ENCODE data around the gene ADAMTS17.
"Not testable (repeated sequence)": the region's sequence is repeated elsewhere in the genome, so short reads cannot be mapped to it uniquely, and the experiment has no call there.

The ADAMTS17 gene

GRCh38 chr15:99983171-99983885, 358.4 kb downstream of the ADAMTS17 start:
- no peak for DNase-seq

GRCh38 chr15:99982662-99983061, 359.1 kb downstream of the ADAMTS17 start:
- no peak for DNase-seq

- DNase-seq = no peak
These were observed 359.7 kb downstream of the ADAMTS17 start for GRCh38 chr15:99981839-99982658.

GRCh38 chr15:99981191-99981647, 360.6 kb downstream of the ADAMTS17 start:
- DNase-seq = no peak

- no peak for DNase-seq
These were observed 361.0 kb downstream of the ADAMTS17 start for GRCh38 chr15:99980752-99981151.

GRCh38 chr15:99979886-99980285, 361.9 kb downstream of the ADAMTS17 start:
- not testable (repeated sequence) for DNase-seq

GRCh38 chr15:99979371-99979770, 362.4 kb downstream of the ADAMTS17 start:
- DNase-seq = no peak

GRCh38 chr15:99978426-99978825, 363.3 kb downstream of the ADAMTS17 start:
- DNase-seq = no peak

- DNase-seq = no peak
These were observed 363.8 kb downstream of the ADAMTS17 start for GRCh38 chr15:99977929-99978328.

- DNase-seq = no peak
These were observed 364.9 kb downstream of the ADAMTS17 start for GRCh38 chr15:99976811-99977271.

- no peak for DNase-seq
These were observed 365.8 kb downstream of the ADAMTS17 start for GRCh38 chr15:99976000-99976399.

- no peak for DNase-seq
These were observed 367.5 kb downstream of the ADAMTS17 start for GRCh38 chr15:99974246-99974645.

GRCh38 chr15:99973351-99973750, 368.4 kb downstream of the ADAMTS17 start:
- no peak for DNase-seq

- no peak for DNase-seq
These were observed 370.8 kb downstream of the ADAMTS17 start for GRCh38 chr15:99970891-99971430.

GRCh38 chr15:99969261-99969920, 372.4 kb downstream of the ADAMTS17 start:
- no peak for DNase-seq

GRCh38 chr15:99967841-99968371, 373.9 kb downstream of the ADAMTS17 start:
- DNase-seq = no peak

GRCh38 chr15:99966815-99967214, 375.0 kb downstream of the ADAMTS17 start:
- no peak for DNase-seq

- no peak for DNase-seq
These were observed 376.4 kb downstream of the ADAMTS17 start for GRCh38 chr15:99965376-99965775.

- no peak for DNase-seq
These were observed 377.8 kb downstream of the ADAMTS17 start for GRCh38 chr15:99963976-99964375.

- DNase-seq = no peak
These were observed 378.5 kb downstream of the ADAMTS17 start for GRCh38 chr15:99963096-99963825.

GRCh38 chr15:99962006-99962561, 379.7 kb downstream of the ADAMTS17 start:
- no peak for DNase-seq

- DNase-seq = no peak
These were observed 380.7 kb downstream of the ADAMTS17 start for GRCh38 chr15:99961011-99961441.
